ENCODE data around the gene MYO5B.

GRCh38 chr18:49875783-49876182 is 319.2 kb downstream of the MYO5B start:
- TF ChIP-seq CTCF (IDR thresholded peaks at IDR 0.05) (no peak), EZH2 (IDR thresholded peaks at IDR 0.05; ENCODE audit: borderline replicate concordance, insufficient read depth, low read depth, low read length, poor library complexity, severe bottlenecking) (no peak)

All from B cell (primary cell).